LNCaP clone FGC (cell line): ENCODE measurements around the gene LCE1B.

ENCODE experiments used
- DNase-seq: peaks from one replicate; pipeline ENCODE4 v3.0.0-alpha.2; 2011; ENCODE audit warnings: low read depth
- H3K4me3 ChIP-seq: 2 replicates; pipeline ENCODE4 v1.5.1; 2011; ENCODE audit warnings: mild to moderate bottlenecking, low read depth, low read length, control low read depth
- CTCF ChIP-seq: IDR thresholded peaks from 2 replicates; pipeline ENCODE4 v1.5.1; 2012; ENCODE audit warnings: mild to moderate bottlenecking; ENCODE audit not compliant: control insufficient read depth, insufficient read depth; ENCODE audit errors: extremely low read depth

LCE1B gene

GRCh38 chr1:152858062-152858461 is 46.3 kb downstream of the LCE1B start:
- no peak for TF ChIP-seq CTCF
- DNase-seq, result no peak
- no peak overlapping the region for H3K4me3 ChIP-seq

GRCh38 chr1:152859696-152860095 is 47.9 kb downstream of the LCE1B start, which contains the start of gene LCE7A:
Gene LCE7A, plus strand, starts transcription at chr1:152859996. Its CDS starts 702 bp downstream, at chr1:152860698.
- DNase-seq, result no peak
- no peak within 1 kb of the TSS for H3K4me3 ChIP-seq
- no peak for TF ChIP-seq CTCF

- no peak overlapping the region for H3K4me3 ChIP-seq
- TF ChIP-seq CTCF, result no peak
- DNase-seq, result no peak
Observed at GRCh38 chr1:152860129-152860528, 48.4 kb downstream of the LCE1B start.

- no peak for TF ChIP-seq CTCF
Observed at GRCh38 chr1:152861374-152861773, 49.6 kb downstream of the LCE1B start.

More at GRCh38 chr1:152861374-152861773, 49.6 kb downstream of the LCE1B start:
- no peak overlapping the region for H3K4me3 ChIP-seq
- no peak for DNase-seq
